ENCODE results near the gene CATSPERD. TPM values are rescaled to one million over a fixed set of nuclear protein-coding genes. Genes with fewer than 3 reads are reported as not detected.

The CATSPERD gene
- total RNA-seq, 1 experiment from 2014 or later: not detected

DNA sequence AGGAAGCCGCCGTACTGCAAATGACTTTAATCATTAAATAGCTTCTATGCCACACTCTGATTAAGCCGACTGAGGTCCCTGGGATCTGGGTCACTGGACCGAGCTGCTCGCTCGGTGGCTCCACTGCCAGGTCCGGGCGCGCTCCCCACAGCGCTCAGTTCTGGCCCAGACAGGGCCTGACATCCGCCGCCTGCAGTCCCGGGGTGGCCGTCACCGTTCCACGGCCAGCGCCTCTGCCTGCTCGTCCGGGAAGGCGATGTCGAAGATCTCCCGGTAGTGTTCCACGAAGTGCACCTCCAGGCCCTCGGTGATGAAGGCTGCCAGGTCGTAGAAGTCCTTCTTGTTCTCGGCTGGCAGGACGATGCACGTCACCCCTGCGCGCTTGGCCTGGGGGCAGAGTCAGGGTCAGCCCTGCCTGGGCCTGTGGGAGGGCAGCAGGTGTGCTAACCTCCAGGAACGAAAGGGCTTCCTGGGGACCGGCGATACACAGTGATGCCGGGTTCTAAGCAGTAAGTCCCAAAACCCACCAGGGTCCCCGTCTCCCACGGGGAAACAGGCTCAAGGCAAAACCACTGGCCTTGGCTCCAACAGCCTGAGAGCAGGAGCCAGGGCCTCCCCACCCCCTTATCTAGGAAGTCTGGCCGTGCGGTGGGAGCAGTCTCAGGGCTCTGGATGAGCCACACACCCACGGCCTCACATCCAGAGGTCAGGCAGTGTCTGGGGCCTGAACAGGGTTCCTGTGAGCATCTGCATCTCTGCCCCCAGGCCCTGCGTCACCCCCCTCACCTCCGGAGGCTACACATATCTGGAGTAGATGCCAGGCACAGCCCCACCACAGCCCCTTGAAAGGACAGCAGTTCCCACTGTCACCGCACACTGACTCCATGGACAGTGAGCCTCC, 28.4 kb upstream of the CATSPERD start:
- Mint-ChIP-seq H3K27me3 (ENCODE audit: unreplicated experiment) (no peaks in the 10 kb centered on the region), H3K27ac (ENCODE audit: unreplicated experiment) (peak overlapping the region; percentile 50), H3K9me3 (ENCODE audit: low read depth, unreplicated experiment) (no peaks in the 10 kb centered on the region), H3K4me1 (ENCODE audit: low read depth, unreplicated experiment) (no peaks in the 10 kb centered on the region), H3K4me3 (ENCODE audit: low read depth, unreplicated experiment) (peak overlapping the region; percentile 99), H3K36me3 (ENCODE audit: insufficient read depth, unreplicated experiment) (peaks cover 79% of the 10 kb centered on the region)
- no peak for DNase-seq
- intact Hi-C loops (cut with micrococcal nuclease; ENCODE audit: unreplicated experiment): no loop called here
- no TSS peak for BruUV-seq (replicated peaks)
- CTCF ChIA-PET: interaction anchor here (0.6 kb wide), 1 partner anchor 338 kb away, joined by 4 read pairs; no protein-coding TSS in a partner anchor
- TF ChIP-seq, protein P1, sequence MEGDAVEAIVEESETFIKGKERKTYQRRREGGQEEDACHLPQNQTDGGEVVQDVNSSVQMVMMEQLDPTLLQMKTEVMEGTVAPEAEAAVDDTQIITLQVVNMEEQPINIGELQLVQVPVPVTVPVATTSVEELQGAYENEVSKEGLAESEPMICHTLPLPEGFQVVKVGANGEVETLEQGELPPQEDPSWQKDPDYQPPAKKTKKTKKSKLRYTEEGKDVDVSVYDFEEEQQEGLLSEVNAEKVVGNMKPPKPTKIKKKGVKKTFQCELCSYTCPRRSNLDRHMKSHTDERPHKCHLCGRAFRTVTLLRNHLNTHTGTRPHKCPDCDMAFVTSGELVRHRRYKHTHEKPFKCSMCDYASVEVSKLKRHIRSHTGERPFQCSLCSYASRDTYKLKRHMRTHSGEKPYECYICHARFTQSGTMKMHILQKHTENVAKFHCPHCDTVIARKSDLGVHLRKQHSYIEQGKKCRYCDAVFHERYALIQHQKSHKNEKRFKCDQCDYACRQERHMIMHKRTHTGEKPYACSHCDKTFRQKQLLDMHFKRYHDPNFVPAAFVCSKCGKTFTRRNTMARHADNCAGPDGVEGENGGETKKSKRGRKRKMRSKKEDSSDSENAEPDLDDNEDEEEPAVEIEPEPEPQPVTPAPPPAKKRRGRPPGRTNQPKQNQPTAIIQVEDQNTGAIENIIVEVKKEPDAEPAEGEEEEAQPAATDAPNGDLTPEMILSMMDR (IDR thresholded peaks at IDR 0.05; ENCODE audit: unreplicated experiment): no peak

- Mint-ChIP-seq H3K27ac (ENCODE audit: unreplicated experiment) (peak overlapping the region; percentile 50), H3K36me3 (ENCODE audit: insufficient read depth, unreplicated experiment) (peaks cover 85% of the 10 kb centered on the region), H3K9me3 (ENCODE audit: low read depth, unreplicated experiment) (no peaks in the 10 kb centered on the region), H3K4me3 (ENCODE audit: low read depth, unreplicated experiment) (peak overlapping the region; percentile 99), H3K27me3 (ENCODE audit: unreplicated experiment) (no peaks in the 10 kb centered on the region), H3K4me1 (ENCODE audit: low read depth, unreplicated experiment) (no peaks in the 10 kb centered on the region)
- TF ChIP-seq, protein P1 (IDR thresholded peaks at IDR 0.05; ENCODE audit: unreplicated experiment): no peak
- BruUV-seq (replicated peaks): no TSS peak
- CTCF ChIA-PET: no interaction called here
- intact Hi-C loops (cut with micrococcal nuclease; ENCODE audit: unreplicated experiment): no loop called here
- no peak for DNase-seq
Measured at GRCh38 chr19:5692723-5693194, 27.7 kb upstream of the CATSPERD start.

GRCh38 chr19:5693195-5694166, 27.0 kb upstream of the CATSPERD start:
- no peak overlapping the region for H3K4me3 Mint-ChIP-seq (ENCODE audit: low read depth, unreplicated experiment)
- intact Hi-C loops (cut with micrococcal nuclease; ENCODE audit: unreplicated experiment): no loop called here

More at GRCh38 chr19:5693195-5694166, 27.0 kb upstream of the CATSPERD start:
- Mint-ChIP-seq H3K9me3 (ENCODE audit: low read depth, unreplicated experiment) (no peaks in the 10 kb centered on the region), H3K4me1 (ENCODE audit: low read depth, unreplicated experiment) (no peaks in the 10 kb centered on the region), H3K27ac (ENCODE audit: unreplicated experiment) (peak overlapping the region; percentile 50), H3K27me3 (ENCODE audit: unreplicated experiment) (no peaks in the 10 kb centered on the region), H3K36me3 (ENCODE audit: insufficient read depth, unreplicated experiment) (peaks cover 88% of the 10 kb centered on the region)
- no TSS peak for BruUV-seq (replicated peaks)
- TF ChIP-seq, protein P1 (IDR thresholded peaks at IDR 0.05; ENCODE audit: unreplicated experiment): no peak
- no peak for DNase-seq
- CTCF ChIA-PET: interaction anchor here (0.5 kb wide), 1 partner anchor 369 kb away, joined by 6 read pairs; no protein-coding TSS in a partner anchor

All from Calu3 (cell line).